Stimulated activated CD4-positive, alpha-beta T cell treated with anti-CD3 and anti-CD28 coated beads, Interleukin-1b, Interleukin-23, amount 100 ng/mL, for 48 hours (primary cell): ENCODE data around the gene SMIM32.

Experiments used
- DNase-seq: peaks from one replicate; pipeline ENCODE4 v3.0.0-alpha.2; 2020

The SMIM32 gene

GRCh38 chr5:136185974-136186665, 6.8 kb downstream of the SMIM32 start:
- DNase-seq: no peak

GRCh38 chr5:136182618-136183017, 10.3 kb downstream of the SMIM32 start:
- no peak for DNase-seq

GRCh38 chr5:136174021-136174659, 18.8 kb downstream of the SMIM32 start:
- DNase-seq: no peak

- no peak for DNase-seq
Measured at GRCh38 chr5:136169218-136169617, 23.7 kb downstream of the SMIM32 start.

GRCh38 chr5:136166909-136167308, 26.1 kb downstream of the SMIM32 start:
- DNase-seq: no peak

GRCh38 chr5:136164226-136164625, 28.7 kb downstream of the SMIM32 start:
- DNase-seq: no peak

- DNase-seq: no peak
Measured at GRCh38 chr5:136162008-136162407, 31.0 kb downstream of the SMIM32 start.

GRCh38 chr5:136159457-136159856, 33.5 kb downstream of the SMIM32 start:
- no peak for DNase-seq

GRCh38 chr5:136157514-136157913, 35.4 kb downstream of the SMIM32 start:
- no peak for DNase-seq

GRCh38 chr5:136155761-136156160, 37.2 kb downstream of the SMIM32 start:
- DNase-seq: no peak

GRCh38 chr5:136155078-136155477, 37.9 kb downstream of the SMIM32 start:
- DNase-seq: no peak

GRCh38 chr5:136153581-136154236, 39.3 kb downstream of the SMIM32 start:
- DNase-seq: no peak

GRCh38 chr5:136149891-136150290, 43.1 kb downstream of the SMIM32 start:
- no peak for DNase-seq

GRCh38 chr5:136147632-136148031, 45.3 kb downstream of the SMIM32 start:
- DNase-seq: no peak

GRCh38 chr5:136146201-136146600, 46.8 kb downstream of the SMIM32 start:
- no peak for DNase-seq

GRCh38 chr5:136145030-136145429, 47.9 kb downstream of the SMIM32 start:
- no peak for DNase-seq

- no peak for DNase-seq
Measured at GRCh38 chr5:136143763-136144162, 49.2 kb downstream of the SMIM32 start.

- DNase-seq: no peak
Measured at GRCh38 chr5:136143312-136143711, 49.6 kb downstream of the SMIM32 start.

GRCh38 chr5:136141561-136141960, 51.4 kb downstream of the SMIM32 start:
- DNase-seq: no peak
